Thyroid gland (tissue), 4 donors: ENCODE measurements around the gene INKA2.

ENCODE experiments used
- CTCF ChIP-seq, 6 experiments: fragments of 200-600 bp in 3 of 6; fragments of 450-650 bp in 3 of 6; sonication (generic) in 3 of 6; IDR thresholded peaks; one replicate each; pipeline ENCODE4 v1.5.1; 2016 to 2019; ENCODE audit warnings: antibody characterized with exemption in 6 of 6, mild to moderate bottlenecking in 2 of 6, inconsistent platforms in 1 of 6, moderate library complexity in 1 of 6
- POLR2A ChIP-seq, 2 donors: fragments of 450-650 bp; IDR thresholded peaks; one replicate each; pipeline ENCODE4 v1.6.1; 2017; ENCODE audit warnings: antibody characterized with exemption in 2 of 2, mild to moderate bottlenecking in 2 of 2, moderate library complexity in 1 of 2

- TF ChIP-seq CTCF (IDR thresholded peaks at IDR 0.05) (peak; percentile 13 to 67 (median 38)), POLR2A (IDR thresholded peaks at IDR 0.05) (peak in 1 of 2 donors; percentile 2)
Observed at GRCh38 chr1:111747282-111747734, 8.1 kb upstream of the INKA2 start.
